Measurements from ENCODE around the gene ZNF827.

DNA sequence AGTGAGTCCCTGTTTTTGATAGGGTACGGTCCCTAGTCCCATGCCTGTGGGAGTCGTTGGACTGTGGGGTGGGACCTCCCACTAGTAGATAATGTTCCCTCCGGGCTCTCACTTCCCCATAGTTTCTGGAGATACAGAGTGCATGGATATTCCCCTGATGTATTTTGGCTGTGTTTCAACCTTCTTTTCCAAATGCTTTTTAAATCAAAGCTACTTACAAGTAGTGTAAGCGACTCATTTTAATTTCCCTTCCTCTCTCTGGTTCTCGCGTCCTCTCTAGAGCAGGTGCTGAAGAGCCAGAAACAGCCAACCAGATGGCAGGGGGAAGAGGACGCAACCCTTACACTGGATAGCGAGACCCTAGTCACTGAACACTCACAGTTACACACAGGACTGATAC, 79.2 kb downstream of the ZNF827 start:
- TF ChIP-seq, protein P1, sequence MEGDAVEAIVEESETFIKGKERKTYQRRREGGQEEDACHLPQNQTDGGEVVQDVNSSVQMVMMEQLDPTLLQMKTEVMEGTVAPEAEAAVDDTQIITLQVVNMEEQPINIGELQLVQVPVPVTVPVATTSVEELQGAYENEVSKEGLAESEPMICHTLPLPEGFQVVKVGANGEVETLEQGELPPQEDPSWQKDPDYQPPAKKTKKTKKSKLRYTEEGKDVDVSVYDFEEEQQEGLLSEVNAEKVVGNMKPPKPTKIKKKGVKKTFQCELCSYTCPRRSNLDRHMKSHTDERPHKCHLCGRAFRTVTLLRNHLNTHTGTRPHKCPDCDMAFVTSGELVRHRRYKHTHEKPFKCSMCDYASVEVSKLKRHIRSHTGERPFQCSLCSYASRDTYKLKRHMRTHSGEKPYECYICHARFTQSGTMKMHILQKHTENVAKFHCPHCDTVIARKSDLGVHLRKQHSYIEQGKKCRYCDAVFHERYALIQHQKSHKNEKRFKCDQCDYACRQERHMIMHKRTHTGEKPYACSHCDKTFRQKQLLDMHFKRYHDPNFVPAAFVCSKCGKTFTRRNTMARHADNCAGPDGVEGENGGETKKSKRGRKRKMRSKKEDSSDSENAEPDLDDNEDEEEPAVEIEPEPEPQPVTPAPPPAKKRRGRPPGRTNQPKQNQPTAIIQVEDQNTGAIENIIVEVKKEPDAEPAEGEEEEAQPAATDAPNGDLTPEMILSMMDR (IDR thresholded peaks at IDR 0.05; ENCODE audit: poor library complexity), result no peak
- TF ChIP-seq EZH2 (IDR thresholded peaks at IDR 0.05; ENCODE audit: borderline replicate concordance), result no peak
- no peak for TF ChIP-seq EZH2phosphoT487 (IDR thresholded peaks at IDR 0.05; ENCODE audit: low read depth, severe bottlenecking, unreplicated experiment)
